ENCODE measurements around the gene DHODH.
"Not testable (repeated sequence)": the region's sequence is repeated elsewhere in the genome, so short reads cannot be mapped to it uniquely, and the experiment has no call there.

Gene DHODH

DNA sequence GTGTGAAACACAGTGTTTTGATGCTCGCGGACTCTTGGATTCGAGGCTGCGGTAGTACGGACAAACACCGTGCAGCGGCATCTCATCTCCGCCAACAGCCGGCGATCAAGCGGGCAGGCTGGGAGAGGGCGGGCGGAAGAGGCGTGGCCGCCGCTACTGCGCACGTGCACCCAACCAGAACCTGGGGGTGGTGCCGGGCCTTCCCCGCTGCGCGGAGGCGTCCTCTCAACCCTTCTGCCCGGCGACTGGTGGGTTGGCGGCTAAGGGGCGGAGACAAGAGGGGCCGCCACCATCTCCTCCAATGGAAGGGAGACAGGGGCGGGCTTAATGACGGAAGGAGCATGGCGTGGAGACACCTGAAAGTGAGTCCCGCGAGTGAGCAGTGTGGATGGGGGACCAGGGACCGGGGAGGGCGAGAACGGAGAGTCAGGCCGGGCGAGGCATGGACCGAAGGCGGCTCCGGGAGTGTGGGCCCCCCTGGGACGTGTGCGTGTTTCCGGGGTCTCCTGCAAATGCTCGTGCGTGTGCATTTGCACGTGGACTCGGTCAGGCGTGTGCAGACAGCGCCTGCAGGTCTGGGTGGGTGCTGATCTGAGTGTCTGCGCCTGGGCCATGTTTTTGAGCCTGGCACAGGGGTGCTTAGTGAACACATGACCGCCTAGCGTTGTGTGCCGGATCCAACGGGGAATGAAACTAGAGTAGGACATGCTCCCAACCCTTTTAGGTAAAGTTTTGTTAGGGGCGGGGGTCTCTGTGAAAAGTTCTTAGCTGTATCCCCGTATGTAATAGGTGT lies at the start of gene DHODH:
TSS of gene DHODH (plus strand) at position 321 of the 793 bp plus-strand sequence. CDS start at position 342, 21 bp downstream.
- DNase-seq, result peak; percentile 91

DNA sequence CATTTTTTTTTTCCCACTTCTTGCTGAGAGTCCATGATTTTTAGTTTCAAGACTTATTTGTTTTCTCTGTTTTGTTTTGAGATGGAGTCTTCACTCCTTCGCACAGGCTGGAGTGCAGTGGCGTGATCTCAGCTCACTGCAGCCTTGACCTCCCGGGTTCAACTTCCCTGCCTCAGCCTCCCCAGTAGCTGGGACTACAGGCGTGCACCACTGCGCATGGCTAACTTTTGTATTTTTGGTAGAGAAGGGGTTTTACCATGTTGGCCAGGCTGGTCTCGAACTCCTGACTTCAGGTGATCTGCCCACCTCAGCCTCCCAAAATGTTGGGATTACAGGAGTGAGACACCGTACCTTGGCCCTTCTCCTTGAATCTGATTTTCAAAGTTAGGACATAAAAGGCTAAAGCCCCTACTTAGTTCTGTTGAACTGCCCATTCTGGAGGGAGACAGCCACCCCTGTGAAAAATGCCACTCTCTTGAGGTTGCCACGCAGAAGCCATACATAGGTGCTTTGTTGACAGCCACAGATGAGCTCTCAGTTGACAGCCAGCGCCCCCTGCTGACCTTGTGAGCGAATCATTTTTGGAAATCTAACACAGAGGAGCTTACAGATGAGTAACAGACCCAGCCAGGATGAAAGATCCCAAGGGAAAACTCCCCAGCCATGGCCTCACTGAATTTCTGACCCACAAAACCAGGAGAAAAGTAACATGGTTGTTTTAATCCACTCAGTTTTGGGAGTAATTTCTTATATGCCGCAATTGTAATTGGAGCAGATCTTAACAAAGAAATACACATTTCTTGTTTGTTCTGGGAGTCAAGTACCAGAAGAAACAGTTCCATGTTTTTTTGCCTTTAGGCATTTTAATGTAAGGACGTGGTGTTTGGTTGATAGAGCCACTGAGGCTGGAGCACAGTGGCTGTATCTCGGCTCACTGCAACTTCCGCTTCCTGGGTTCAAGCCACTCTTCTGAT lies 47.2 kb upstream of the DHODH start:
- DNase-seq, result peak; percentile 38

DNA sequence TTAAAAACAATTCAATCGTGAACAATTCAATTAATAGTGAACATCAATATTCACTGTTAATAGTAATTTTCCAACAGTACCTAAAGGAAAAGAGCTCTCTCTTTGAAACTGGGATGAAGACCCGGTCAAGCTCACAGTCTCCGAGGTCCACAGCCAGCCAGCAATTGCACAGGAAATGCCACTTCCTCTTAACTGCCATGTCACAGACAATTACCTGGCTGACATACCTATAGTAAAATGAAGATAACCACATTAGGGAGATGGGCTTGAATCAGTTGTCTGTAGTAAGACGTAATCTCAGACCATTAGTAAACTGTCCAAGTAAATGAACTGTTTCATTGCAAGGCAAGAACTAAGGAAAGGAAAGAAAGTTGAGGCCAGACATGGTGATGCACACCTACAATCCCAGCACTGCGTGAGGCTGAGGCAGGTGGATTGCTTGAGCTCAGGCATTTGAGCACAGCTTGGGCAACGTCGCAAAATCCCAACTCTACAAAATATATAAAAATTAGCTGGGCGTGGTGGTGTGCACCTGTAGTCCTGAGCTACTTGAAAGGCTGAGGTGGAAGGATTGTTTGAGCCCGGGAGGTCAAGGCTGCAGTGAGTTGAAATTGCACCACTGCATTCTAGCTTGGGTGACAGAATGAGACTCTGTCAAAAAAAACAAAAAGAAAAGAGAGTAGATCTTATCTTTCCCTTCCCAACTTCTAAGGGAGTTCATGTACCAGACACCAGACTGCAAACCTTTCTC lies 45.2 kb upstream of the DHODH start:
- DNase-seq, result no peak

DNA sequence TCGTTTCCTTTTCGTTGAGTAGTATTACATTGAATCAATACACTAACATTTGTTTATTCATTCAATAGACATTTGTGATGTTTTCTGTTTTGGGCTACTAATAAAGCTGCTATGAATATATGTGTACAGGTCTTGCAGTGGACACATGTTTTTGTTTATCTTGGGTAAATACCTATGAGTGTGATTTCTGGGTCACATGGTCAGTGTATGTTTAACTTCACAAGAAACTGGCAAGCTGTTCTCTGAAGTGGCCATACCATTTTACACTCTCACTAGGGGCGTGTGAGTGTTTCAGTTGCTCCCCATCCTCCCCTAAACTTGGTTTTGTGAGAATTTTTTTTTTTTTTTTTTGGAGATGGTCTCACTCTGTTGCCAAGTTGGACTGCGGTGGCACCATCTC lies 43.3 kb upstream of the DHODH start:
- no peak for DNase-seq

DNA sequence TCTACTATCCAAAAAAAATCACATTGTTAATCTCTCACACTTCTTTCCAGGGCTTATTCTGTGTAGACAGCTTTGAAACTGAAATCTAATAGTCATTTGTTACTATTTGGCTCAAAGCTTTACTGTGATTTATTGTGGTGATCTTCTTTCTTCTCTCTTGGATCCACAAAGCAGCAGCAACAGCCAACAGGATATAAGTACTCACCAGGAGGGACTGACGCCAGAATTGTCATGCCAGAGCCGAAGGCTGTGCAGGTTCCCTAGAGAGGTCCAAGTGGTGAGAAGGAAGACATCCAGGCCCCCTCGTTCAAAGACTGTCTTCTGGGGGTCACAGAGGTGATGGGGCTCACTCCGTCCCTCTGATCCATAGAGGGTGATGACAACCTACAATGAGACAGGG lies 41.6 kb upstream of the DHODH start:
- no peak for DNase-seq

DNA sequence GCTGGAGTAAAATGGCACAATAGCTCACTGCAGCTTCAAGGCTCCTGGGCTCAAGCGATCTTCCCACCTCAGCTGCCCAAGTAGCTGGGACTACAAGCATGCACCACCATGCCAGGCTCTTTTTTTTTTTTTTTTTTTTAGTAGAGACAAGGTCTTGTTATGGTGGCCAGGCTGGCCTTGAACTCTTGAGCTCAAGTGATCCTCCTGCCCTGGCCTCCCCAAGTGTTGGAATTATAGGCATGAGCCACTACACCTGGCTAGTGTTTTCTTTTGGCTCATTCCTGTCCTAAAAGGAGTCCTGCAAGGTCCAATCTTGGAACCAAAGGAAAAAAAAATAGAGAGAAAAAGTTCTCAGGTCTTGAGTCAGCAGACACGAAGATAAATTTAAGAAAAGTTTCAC lies 39.2 kb upstream of the DHODH start:
- DNase-seq, result no peak

DNA sequence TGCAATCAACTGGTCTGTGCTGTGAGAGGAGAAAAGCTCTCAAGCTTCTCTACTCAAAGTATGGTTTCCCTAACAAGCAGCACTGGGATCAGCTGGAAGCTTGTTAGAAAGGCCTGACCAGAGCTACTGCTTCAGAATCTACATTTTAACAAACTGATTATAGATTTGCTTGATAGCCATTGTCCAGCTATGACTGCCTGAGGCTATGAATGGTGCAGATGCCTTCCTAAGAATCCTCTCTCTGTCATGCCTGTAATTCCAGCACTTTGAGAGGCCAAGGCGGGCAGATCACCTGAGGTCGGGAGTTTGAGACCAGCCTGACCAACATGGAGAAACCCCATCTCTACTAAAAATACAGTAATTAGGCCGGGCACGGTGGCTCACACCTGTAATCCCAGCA lies 37.0 kb upstream of the DHODH start:
- no peak for DNase-seq

DNA sequence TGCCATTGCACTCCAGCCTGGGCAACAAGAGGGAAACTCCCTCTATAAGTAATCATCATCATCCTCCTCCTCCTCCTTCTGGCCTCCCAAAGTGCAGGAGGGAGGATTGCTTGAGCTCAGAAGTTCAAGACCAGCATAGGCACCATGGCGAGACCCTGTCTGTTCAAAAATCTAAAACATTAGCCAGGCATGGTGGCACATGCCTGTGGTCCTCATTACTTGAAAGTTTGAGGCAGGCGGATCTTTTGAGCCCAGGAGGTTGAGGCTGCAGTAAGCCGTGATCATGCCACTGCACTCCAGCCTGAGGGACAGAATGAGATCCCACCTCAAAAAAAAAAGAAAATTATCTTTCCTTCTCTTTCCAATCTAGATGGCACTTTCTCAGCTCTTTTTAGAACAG lies 36.2 kb upstream of the DHODH start:
- DNase-seq, result no peak

DNA sequence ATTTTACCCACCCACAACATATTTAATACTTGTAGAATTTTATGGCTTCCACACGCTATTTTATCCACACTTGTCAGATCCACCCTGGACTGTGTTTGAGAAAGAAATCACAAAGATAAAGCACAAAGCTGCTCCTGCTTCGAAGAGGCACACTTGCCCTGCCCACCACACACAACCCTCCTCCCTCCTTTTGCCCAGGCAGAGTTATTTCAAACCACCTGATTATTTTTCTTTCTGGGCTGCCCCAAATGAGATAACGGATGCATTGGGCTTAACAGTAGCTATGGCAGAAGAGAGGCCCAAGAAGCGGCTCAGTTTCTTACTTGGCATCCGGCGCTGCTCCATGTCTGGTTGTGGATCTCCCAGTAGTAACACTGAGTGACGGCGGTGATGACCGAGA lies 35.5 kb upstream of the DHODH start:
- DNase-seq, result no peak

DNA sequence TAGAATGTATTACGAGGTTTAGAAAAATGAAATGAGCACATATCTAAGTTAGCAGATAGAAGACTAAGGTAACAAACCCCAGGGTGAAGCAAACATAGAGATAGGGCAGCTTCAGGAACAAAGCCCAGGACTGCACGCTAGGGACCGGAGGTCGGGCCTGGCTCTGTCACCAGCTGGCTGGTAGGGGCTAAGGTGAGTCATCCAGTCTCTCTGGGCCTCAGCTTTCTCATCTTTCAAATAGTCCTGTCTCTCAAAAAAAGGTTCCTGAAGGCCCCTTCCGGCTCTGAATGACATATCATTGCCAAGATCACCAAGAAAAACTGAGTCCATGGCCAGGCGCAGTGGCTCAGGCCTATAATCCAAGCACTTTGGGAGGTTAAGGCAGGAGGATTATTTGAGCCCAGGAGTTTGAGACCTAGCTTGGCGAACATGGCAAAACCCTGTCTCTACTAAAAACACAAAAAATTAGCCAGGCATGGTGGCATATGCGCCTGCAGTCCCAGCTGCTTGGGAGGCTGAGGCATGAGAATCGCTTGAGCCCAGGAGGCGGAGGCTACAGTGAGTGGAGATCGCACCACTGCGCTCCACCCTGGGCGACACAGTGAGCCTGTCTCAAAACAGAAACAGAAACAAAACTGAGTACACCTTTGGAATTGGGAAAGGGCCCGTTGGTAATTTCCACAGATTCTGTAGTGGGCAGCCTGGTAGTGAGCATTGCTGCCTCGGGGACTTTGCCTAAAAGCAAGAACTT lies 34.3 kb upstream of the DHODH start:
- no peak for DNase-seq

DNA sequence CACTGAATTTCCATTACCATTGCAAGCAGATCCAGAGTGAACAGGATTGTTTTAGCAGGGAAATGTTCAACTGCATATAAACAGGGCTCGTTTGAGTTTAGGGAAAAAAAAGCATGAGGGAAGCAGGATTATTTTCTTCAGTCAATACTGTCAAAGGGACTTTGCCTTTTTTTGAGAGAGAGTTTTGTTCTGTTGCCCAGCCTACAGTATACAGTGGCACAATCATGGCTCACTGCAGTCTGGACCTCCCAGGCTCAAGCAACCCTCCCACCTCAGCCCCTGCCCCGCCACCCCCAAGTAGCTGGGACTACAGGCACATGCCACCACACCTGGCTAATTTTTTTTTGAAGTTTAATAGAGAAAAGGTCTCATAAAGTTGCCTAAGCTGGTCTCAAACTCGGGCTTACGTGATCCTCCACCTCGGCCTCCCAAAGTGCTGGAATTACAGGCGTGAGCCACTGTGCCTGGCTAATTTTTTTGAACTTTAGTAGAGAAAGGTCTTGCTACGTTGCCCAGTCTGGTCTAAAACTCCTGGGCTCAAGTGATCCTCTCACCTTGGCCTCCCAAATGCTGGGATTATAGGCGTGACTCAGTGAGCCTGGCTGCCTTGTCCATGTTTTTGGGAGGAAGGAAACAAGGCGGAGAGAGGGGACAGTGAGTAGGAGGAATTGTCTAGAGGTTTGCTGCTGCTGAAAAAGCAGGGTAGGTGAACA lies 23.1 kb upstream of the DHODH start:
- no peak for DNase-seq

DNA sequence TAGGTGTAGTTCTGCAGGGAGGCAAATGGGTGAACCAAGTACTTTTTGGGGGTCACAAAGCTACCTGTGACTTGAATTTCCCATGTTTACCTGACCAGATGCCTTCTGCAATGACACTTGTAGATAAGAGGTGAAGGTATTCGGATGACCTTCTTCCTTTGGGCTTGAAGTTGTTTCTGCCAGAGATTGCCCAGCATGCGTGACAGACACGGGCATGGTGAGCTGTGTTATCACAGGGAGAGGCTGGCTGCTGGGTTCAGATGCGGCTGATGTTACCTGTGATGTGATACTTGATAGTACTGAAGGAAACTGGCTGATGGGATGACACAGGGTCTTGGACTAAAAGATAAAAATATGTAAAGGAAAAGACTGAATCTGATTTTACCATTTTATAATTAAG lies 22.4 kb upstream of the DHODH start:
- no peak for DNase-seq

DNA sequence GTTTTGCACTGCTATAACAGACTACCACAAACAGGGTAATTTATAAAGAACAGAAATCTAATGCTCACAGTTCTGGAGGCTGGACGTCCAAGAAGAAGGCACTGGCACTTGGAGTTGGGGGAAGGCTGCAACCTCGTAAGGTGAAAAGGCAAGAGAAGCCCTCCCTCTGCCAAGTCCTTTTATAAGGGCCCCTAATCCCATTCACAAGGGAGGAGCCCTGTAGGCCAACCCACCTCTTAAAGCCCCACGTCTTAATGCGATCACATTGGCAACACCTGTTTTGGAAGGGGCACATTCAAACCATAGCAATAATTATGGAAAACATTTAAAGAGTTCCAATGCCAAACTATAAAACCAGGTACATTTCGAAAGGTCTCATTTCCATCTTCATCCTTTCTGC lies 13.5 kb upstream of the DHODH start:
- DNase-seq, result no peak

DNA sequence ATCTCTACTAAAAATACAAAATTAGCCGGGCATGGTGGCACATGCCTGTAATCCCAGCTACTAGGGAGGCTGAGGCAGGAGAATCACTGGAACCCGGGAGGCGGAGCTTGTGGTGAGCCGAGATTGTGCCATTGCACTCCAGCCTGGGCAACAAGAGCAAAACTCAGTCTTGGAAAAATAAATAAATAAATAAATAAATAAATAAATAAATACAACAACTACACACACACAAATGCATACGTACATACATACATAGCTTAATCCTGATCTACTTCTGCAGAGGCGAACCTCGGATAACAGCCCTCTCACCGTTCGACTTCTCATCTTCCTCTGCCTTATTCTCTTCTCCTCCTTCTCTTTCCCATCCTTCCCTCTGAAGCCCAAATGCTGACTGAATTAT lies 11.0 kb upstream of the DHODH start:
- not testable (repeated sequence) for DNase-seq

DNA sequence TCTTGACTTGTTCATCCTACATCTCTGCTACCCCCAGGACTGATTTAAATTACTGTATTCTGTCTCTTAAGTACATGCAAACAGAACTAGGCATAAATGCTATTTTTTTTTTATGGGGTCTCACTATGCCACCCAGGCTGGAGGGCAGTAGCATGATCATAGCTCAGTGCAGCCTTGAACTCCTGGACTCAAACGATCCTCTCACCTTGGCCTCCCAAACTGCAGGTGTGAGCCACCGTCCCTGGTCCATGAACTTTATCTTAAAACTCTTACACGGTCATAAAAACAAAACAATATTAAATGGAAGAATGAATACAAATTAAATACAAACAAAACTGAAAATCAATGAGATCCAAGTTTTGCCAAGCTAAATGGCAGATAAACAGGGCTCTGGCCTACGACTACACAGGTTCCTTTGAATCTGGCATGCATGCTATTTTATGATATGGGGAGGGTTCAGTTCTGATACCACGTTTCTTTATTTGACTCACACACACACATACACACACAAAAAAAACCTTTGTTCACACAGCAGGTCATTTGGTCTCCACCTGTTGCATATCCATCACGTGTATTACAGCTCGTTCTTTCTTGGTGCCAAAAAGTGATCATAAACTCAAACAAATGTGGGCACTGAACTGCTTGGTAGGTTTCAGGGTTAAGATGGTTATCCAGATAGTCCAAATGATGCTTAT lies 7.2 kb upstream of the DHODH start:
- no peak for DNase-seq

DNA sequence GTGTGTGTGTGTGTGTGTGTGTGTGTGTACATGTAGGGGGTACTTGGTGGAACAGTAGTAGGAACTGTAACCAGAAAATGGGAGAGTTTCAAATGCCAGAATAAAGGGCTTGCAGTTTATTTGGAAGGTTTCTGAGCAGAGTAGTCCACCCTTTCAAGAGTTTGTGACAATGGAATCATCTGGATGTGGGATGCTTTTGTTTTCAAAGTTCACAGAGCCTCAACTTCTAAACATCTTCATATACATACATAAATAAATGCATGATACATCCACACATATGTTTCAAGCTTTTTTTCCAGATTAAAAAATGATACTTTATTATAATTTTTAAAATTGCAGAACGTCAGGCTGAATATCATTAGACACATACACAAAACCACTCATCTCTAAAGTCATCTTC lies 5.9 kb upstream of the DHODH start:
- DNase-seq, result no peak

DNA sequence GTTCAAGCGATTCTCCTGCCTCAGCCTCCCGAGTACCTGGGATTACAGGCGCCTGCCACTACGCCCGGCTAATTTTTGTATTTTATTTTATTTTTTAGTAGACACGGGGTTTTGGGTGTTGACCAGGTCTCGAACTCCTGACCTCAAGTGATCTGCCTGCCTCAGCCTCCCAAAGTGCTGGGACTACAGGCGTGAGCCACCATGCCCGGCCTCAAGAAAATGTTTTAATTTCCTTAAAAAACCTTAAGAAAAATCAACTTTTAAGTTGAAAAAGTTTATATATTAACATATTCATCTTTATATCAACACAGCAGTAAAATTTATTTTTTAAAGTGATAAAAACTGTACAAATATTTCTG lies 500 bp upstream of the DHODH start:
- DNase-seq, result not testable (repeated sequence)

DNA sequence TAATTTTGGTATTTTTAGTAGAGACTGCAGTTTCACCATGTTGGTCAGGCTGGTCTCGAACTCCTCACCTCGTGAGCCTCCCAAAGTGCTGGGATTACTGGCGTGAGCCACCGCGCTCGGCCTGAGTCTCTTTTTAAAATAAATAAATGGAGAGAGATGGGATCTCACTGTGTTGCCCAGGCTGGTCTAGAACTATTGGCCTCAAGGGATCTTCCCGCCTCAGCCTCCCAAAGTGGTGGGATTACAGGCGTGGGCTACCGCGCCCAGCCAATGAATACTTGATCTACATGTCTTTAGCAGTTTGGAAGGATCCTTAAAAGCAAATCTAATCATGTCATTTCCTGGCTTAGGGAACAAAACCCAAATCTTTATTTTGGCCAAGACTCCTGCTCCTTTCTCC lies 1.2 kb downstream of the DHODH start:
- DNase-seq, result no peak

DNA sequence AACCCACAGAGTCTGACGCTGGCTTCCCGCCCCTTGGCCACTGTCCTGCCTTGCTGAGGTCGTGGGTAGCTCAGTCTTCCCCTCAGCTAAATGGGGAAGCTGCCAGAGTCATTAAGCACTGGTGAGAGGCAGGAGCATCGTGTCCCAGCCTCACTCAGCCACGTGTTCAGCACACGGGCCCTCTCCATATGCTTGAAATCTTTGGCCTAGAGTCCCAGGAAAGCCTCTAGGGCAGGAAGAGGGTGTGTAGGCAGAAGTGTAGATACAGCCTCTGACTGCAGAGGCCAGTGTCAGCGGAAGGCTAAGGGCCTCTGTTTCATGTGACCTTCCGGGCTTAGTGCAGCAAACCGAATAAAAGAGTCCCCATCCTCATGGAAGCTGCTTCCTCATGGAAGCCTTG lies 4.1 kb downstream of the DHODH start:
- no peak for DNase-seq

DNA sequence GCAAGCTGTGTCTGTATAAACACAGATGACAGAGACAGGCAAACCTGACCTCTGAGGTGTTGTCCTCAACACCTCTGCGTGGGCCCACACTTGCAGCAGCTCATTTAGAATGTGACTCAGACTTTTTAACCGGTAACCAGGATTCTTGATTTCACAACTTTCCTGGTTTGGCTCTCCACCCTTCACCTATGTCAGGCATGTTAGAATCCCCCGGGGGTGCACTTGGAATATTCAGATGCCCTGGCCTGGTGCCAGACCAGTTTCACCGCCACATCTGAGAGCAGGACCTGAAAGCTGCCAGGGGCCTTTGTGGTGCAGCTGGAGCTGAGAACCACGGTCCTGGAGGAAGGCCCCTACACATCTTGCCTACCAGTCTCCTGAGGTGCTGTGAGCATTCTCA lies 4.8 kb downstream of the DHODH start:
- DNase-seq, result no peak

DNA sequence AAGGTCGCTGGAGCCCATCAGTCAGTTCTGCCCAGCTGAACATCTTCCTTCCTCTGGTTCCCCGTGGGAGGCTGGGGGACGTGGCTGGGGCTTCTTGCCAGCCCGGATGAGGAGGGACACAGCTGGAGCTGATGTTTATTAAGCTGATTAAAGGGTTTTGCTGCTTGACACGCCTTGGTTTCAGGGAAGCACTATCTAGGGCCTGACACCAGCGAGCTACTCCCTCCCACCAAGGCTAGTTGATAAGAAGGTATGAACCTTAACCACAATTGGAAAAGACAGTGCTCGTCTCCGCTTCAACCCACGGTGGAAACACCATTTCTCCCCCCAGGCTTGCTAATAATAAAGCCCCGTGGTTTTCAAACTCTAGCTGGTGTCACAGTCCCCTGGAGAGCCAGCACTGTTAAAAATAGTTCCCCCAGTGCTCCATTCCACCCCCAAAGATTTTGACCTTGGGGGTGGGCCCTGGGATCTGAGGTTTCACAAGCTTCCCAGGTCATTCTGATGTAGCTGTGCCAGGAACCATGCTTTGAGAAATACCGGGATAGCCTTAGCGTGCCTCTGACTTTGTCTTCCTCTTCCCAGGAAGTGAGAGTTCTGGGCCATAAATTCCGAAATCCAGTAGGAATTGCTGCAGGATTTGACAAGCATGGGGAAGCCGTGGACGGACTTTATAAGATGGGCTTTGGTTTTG lies 5.5 kb downstream of the DHODH start:
- no peak for DNase-seq
